HCT116 (cell line): ENCODE results near the gene DGCR8. TPM values are rescaled to one million over a fixed set of nuclear protein-coding genes. Genes with fewer than 3 reads are reported as not detected.

Experiments used
- ATAC-seq: fragments of 200-7000 bp; cut with Tn5 transposase; 2 replicates; pipeline ENCODE4 v1.9.1; 2020; ENCODE audit warnings: mild to moderate bottlenecking, moderate library complexity
- BruUV-seq: library from RNA; stranded (reverse); fragments of 400-500 nt; replicated peaks from 2 replicates; lab custom pipeline; 2021; lab: Mats Ljungman, UMichigan
- CTCF ChIA-PET: fragments of 300-600 bp; sonication (Branson Sonifier 250); formaldehyde crosslinking; loops from one replicate; lab custom pipeline; 2021; ENCODE audit warnings: antibody characterized with exemption; lab: Charles Lee
- POLR2A ChIA-PET: fragments of 300-600, 350-600 bp; sonication (Branson Sonifier 250); formaldehyde crosslinking; loops from one replicate; lab custom pipeline; 2021; ENCODE audit warnings: antibody characterized with exemption; lab: Charles Lee
- RAD21 ChIA-PET, 2 experiments: fragments of 300-600 bp; sonication (Branson Sonifier 250); formaldehyde crosslinking; loops; one replicate each; lab custom pipeline; 2023; ENCODE audit warnings: low total read pairs in 2 of 2; ENCODE audit not compliant: uncharacterized antibody in 2 of 2, unreplicated experiment in 2 of 2, low non-redundant PET in 1 of 2; lab: Charles Lee
- DNase-seq: peaks from one replicate; pipeline ENCODE4 v3.0.0-alpha.2; 2010; ENCODE audit warnings: low read depth, low spot score
- H2AFZ ChIP-seq: fragments of 200-600 bp; shearing (Covaris generic), sonication (generic); 2 replicates; pipeline ENCODE4 v1.6.1; 2017; ENCODE audit warnings: low read depth, mixed run types, mixed read lengths, antibody characterized with exemption, low read length; ENCODE audit not compliant: poor library complexity, severe bottlenecking
- H3K27ac ChIP-seq: 2 replicates; pipeline ENCODE4 v1.5.1; 2012; ENCODE audit warnings: low read depth, low read length
- H3K27me3 ChIP-seq: fragments of 200-600 bp; sonication (generic); 2 replicates; pipeline ENCODE4 v1.6.1; 2016; ENCODE audit warnings: mixed run types, low read length, mixed read lengths; ENCODE audit not compliant: insufficient read depth
- H3K36me3 ChIP-seq, 2 experiments: fragments of 200-500 bp in 1 of 2; fragments of 200-600 bp in 1 of 2; sonication (Bioruptor generic) in 1 of 2; sonication (generic) in 1 of 2; 2 replicates each; pipeline versions ENCODE4 v1.5.1 to v1.6.1; 2014 to 2016; ENCODE audit warnings: low read length in 2 of 2, inconsistent platforms in 1 of 2, mixed read lengths in 1 of 2, mixed run types in 1 of 2; ENCODE audit not compliant: insufficient read depth in 2 of 2, control insufficient read depth in 1 of 2
- H3K4me1 ChIP-seq, 2 experiments: fragments of 200-600 bp in 1 of 2; sonication (generic) in 1 of 2; 2 replicates each; pipeline versions ENCODE4 v1.5.1 to v1.6.1; 2012 to 2017; ENCODE audit warnings: low read length in 2 of 2, inconsistent platforms in 1 of 2, mild to moderate bottlenecking in 1 of 2, mixed read lengths in 1 of 2, mixed run types in 1 of 2, moderate library complexity in 1 of 2; ENCODE audit not compliant: insufficient read depth in 2 of 2, control insufficient read depth in 1 of 2
- H3K4me2 ChIP-seq: fragments of 200-600 bp; sonication (generic); 2 replicates; pipeline ENCODE4 v1.6.1; 2017; ENCODE audit warnings: mixed run types, low read length, mixed read lengths
- H3K4me3 ChIP-seq, 2 experiments: fragments of 200-600 bp in 1 of 2; sonication (generic) in 1 of 2; replicated peaks in 1 of 2; 2 replicates each; pipeline ENCODE4 v1.5.1; 2011 to 2016; ENCODE audit warnings: low read length in 2 of 2, control low read depth in 1 of 2, low read depth in 1 of 2, mild to moderate bottlenecking in 1 of 2, mixed read lengths in 1 of 2, mixed run types in 1 of 2
- H3K79me2 ChIP-seq: fragments of 200-600 bp; sonication (generic); 2 replicates; pipeline ENCODE4 v1.6.1; 2017; ENCODE audit warnings: mild to moderate bottlenecking, mixed run types, low read length, moderate library complexity, mixed read lengths; ENCODE audit not compliant: insufficient read depth
- H3K9ac ChIP-seq: fragments of 200-600 bp; sonication (generic); 2 replicates; pipeline ENCODE4 v1.6.1; 2016; ENCODE audit warnings: low read length, mixed read lengths
- H3K9me2 ChIP-seq: fragments of 200-600 bp; sonication (generic), shearing (Covaris generic); 2 replicates; pipeline ENCODE4 v1.6.1; 2017; ENCODE audit warnings: mixed run types, mild to moderate bottlenecking, moderate library complexity; ENCODE audit not compliant: insufficient read depth
- H3K9me3 ChIP-seq, 2 experiments: fragments of 200-500 bp in 1 of 2; fragments of 200-600 bp in 1 of 2; sonication (Bioruptor generic) in 1 of 2; sonication (generic) in 1 of 2; 2 replicates each; pipeline ENCODE4 v1.6.1; 2014 to 2017; ENCODE audit warnings: low read length in 2 of 2, mixed read lengths in 2 of 2, inconsistent platforms in 1 of 2, low read depth in 1 of 2, mild to moderate bottlenecking in 1 of 2, mixed run types in 1 of 2, moderate library complexity in 1 of 2; ENCODE audit not compliant: control insufficient read depth in 1 of 2, insufficient read depth in 1 of 2
- H4K20me1 ChIP-seq: fragments of 200-600 bp; sonication (generic), shearing (Covaris generic); 2 replicates; pipeline ENCODE4 v1.6.1; 2017; ENCODE audit warnings: mixed run types, mild to moderate bottlenecking, moderate library complexity; ENCODE audit not compliant: insufficient read depth
- CBX3 ChIP-seq: IDR thresholded peaks from 2 replicates; pipeline ENCODE4 v1.6.1; 2012; ENCODE audit warnings: low read depth
- CEBPB ChIP-seq: IDR thresholded peaks from 2 replicates; pipeline ENCODE4 v1.6.1; 2012; ENCODE audit warnings: low read depth
- CTCF ChIP-seq, 3 experiments: fragments of 200-600 bp in 1 of 3; sonication (generic) in 1 of 3; IDR thresholded peaks in 2 of 3; conservative IDR thresholded peaks in 1 of 3; 2 replicates each; pipeline ENCODE4 v1.5.1; 2012 to 2017; ENCODE audit warnings: low read depth in 2 of 3, low read length in 2 of 3, antibody characterized with exemption in 1 of 3, borderline replicate concordance in 1 of 3, control low read depth in 1 of 3, mild to moderate bottlenecking in 1 of 3, mixed read lengths in 1 of 3, mixed run types in 1 of 3, moderate library complexity in 1 of 3; ENCODE audit not compliant: insufficient read depth in 1 of 3
- EGR1 ChIP-seq: IDR thresholded peaks from 2 replicates; pipeline ENCODE4 v1.6.1; 2012; ENCODE audit warnings: low read depth
- JUND ChIP-seq: IDR thresholded peaks from 2 replicates; pipeline ENCODE4 v1.6.1; 2012
- MAX ChIP-seq: IDR thresholded peaks from 2 replicates; pipeline ENCODE4 v1.6.1; 2012
- POLR2A ChIP-seq: IDR thresholded peaks from 2 replicates; pipeline ENCODE4 v1.7.0; 2011; ENCODE audit warnings: borderline replicate concordance; ENCODE audit not compliant: insufficient read depth, insufficient read length; ENCODE audit errors: extremely low read depth
- POLR2AphosphoS5 ChIP-seq: IDR thresholded peaks from 2 replicates; pipeline ENCODE4 v1.6.1; 2011; ENCODE audit warnings: mild to moderate bottlenecking, low read depth, low read length, moderate library complexity
- RAD21 ChIP-seq: IDR thresholded peaks from 2 replicates; pipeline ENCODE4 v1.6.1; 2012; ENCODE audit warnings: low read depth, mild to moderate bottlenecking
- SIN3A ChIP-seq: IDR thresholded peaks from 2 replicates; pipeline ENCODE4 v1.6.1; 2012; ENCODE audit warnings: low read depth
- SRF ChIP-seq: IDR thresholded peaks from 2 replicates; pipeline ENCODE4 v1.6.1; 2012; ENCODE audit warnings: low read depth
- TCF7L2 ChIP-seq: IDR thresholded peaks from 2 replicates; pipeline ENCODE4 v1.7.0; 2011; ENCODE audit warnings: borderline replicate concordance, inconsistent platforms; ENCODE audit not compliant: insufficient read depth, insufficient read length; ENCODE audit errors: extremely low read depth
- YY1 ChIP-seq: IDR thresholded peaks from 2 replicates; pipeline ENCODE4 v1.6.1; 2011; ENCODE audit warnings: low read length, low read depth, moderate library complexity, mild to moderate bottlenecking; ENCODE audit not compliant: insufficient replicate concordance; ENCODE audit errors: extremely low read depth
- ZFX ChIP-seq: fragments of 450-650 bp; IDR thresholded peaks from 2 replicates; pipeline ENCODE4 v1.6.1; 2017
- intact Hi-C: fragments of 100-400 bp; cut with micrococcal nuclease; formaldehyde crosslinking; loops from 2 replicates; pipeline ENCODE4 v1.10.0; 2022
- total RNA-seq: library from RNA; stranded (reverse); gene quantifications from one replicate; pipeline ENCODE4 v1.2.1, GENCODE V29; 2021; ENCODE audit not compliant: unreplicated experiment
- TF ChIP-seq, protein P1 (sequence below): IDR thresholded peaks from 2 replicates; pipeline ENCODE4 v1.6.1; 2011; ENCODE audit warnings: mild to moderate bottlenecking, low read length, moderate library complexity; ENCODE audit not compliant: insufficient replicate concordance; ENCODE audit errors: extremely low read depth

The DGCR8 gene
- total RNA-seq, 1 experiment from 2014 or later: 43.8 TPM

- H3K27me3 ChIP-seq: no peaks in the 10 kb centered on the region
- no TSS peak for BruUV-seq
- no peak for DNase-seq
- no peak for ATAC-seq
- no peaks in the 10 kb centered on the region for H4K20me1 ChIP-seq
- intact Hi-C loops: no loop called here
- no peak overlapping the region for H3K9ac ChIP-seq
- ChIA-PET POLR2A (no interaction called here), CTCF (no interaction called here), RAD21 (no interaction called here)
- no peaks in the 10 kb centered on the region for H3K9me3 ChIP-seq
- H2AFZ ChIP-seq: no peak overlapping the region
- H3K4me3 ChIP-seq: no peak overlapping the region
- no peak overlapping the region for H3K4me2 ChIP-seq
- H3K9me2 ChIP-seq: no peaks in the 10 kb centered on the region
- peaks cover 5 to 12% of the 10 kb centered on the region in 2 experiments; a peak in 2 of 4 replicates for H3K36me3 ChIP-seq
- peaks cover 6 to 16% of the 10 kb centered on the region in 2 experiments; a peak in 3 of 4 replicates for H3K4me1 ChIP-seq
- H3K27ac ChIP-seq: no peak overlapping the region
- TF ChIP-seq CEBPB: no peak
- H3K79me2 ChIP-seq: peaks cover 60% of the 10 kb centered on the region
Observed at GRCh38 chr22:20138868-20139267, 58.8 kb downstream of the DGCR8 start.

DNA sequence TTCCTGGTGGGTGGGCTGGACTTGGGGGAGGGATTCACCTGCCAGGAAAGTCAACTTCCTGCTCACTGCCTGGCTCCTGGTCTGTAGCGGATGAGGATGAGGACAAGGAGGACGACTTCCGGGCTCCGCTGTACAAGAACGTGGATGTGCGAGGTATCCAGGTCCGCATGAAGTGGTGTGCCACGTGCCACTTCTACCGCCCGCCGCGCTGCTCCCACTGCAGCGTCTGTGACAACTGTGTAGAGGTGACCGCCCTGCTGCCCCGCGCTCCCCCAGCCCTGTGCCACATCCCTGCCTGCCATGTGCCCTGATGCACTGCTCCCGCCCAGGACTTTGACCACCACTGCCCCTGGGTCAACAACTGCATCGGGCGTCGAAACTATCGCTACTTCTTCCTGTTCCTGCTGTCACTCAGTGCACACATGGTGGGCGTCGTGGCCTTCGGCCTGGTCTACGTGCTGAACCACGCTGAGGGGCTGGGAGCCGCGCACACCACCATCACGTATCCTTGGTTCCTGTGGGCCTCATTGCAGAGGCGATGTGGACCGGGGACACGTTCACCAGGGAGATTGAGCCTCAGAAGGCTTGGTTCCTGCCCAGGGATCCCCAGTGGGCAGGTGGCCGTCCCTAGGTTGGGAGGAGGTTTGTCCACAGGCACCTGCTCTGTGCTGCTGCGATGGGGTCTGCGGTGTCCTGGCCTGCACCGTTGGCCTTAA is 59.5 kb downstream of the DGCR8 start:
- H2AFZ ChIP-seq: no peak overlapping the region
- no peaks in the 10 kb centered on the region for H3K9me3 ChIP-seq
- H3K36me3 ChIP-seq: peaks cover 5 to 12% of the 10 kb centered on the region in 2 experiments; a peak in 2 of 4 replicates
- H3K27me3 ChIP-seq: no peaks in the 10 kb centered on the region
- no peaks in the 10 kb centered on the region for H3K9me2 ChIP-seq
- peaks cover 54% of the 10 kb centered on the region for H3K79me2 ChIP-seq
- DNase-seq: no peak
- no peak overlapping the region for H3K4me3 ChIP-seq
- ChIA-PET RAD21 (no interaction called here), CTCF (no interaction called here), POLR2A (no interaction called here)
- H3K4me2 ChIP-seq: no peak overlapping the region
- H4K20me1 ChIP-seq: no peaks in the 10 kb centered on the region
- BruUV-seq: TSS peak; percentile 16
- H3K27ac ChIP-seq: no peak overlapping the region
- peaks cover 4 to 12% of the 10 kb centered on the region in 2 experiments; a peak in 2 of 4 replicates for H3K4me1 ChIP-seq
- TF ChIP-seq EGR1: no peak
- no peak for TF ChIP-seq MAX
- TF ChIP-seq CBX3: no peak
- TF ChIP-seq ZFX: no peak
- no peak for TF ChIP-seq SRF
- TF ChIP-seq CTCF (IDR thresholded peaks at IDR 0.05 in 2 of 3, conservative IDR thresholded peaks at IDR 0.05 in 1 of 3; ENCODE audit: borderline replicate concordance in 1 of 3, insufficient read depth in 1 of 3, low read depth in 2 of 3, low read length in 2 of 3): no peak
- no peak for TF ChIP-seq TCF7L2
- no peak for TF ChIP-seq YY1
- no peak for TF ChIP-seq POLR2AphosphoS5
- TF ChIP-seq SIN3A: no peak
- TF ChIP-seq POLR2A: no peak
- TF ChIP-seq CEBPB: no peak
- no peak for TF ChIP-seq JUND
- no peak for TF ChIP-seq RAD21
- TF ChIP-seq, protein P1, sequence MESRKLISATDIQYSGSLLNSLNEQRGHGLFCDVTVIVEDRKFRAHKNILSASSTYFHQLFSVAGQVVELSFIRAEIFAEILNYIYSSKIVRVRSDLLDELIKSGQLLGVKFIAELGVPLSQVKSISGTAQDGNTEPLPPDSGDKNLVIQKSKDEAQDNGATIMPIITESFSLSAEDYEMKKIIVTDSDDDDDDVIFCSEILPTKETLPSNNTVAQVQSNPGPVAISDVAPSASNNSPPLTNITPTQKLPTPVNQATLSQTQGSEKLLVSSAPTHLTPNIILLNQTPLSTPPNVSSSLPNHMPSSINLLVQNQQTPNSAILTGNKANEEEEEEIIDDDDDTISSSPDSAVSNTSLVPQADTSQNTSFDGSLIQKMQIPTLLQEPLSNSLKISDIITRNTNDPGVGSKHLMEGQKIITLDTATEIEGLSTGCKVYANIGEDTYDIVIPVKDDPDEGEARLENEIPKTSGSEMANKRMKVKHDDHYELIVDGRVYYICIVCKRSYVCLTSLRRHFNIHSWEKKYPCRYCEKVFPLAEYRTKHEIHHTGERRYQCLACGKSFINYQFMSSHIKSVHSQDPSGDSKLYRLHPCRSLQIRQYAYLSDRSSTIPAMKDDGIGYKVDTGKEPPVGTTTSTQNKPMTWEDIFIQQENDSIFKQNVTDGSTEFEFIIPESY: no peak
- TF ChIP-seq, all 23 proteins: peak for 0
- no peak overlapping the region for H3K9ac ChIP-seq
- intact Hi-C loops: no loop called here
- no peak for ATAC-seq
